ENCODE data around the gene OPN4. TPM values are rescaled to one million over a fixed set of nuclear protein-coding genes. Genes with fewer than 3 reads are reported as not detected.

OPN4 gene
- total RNA-seq, 4 donors from 2014 or later = 1.1 TPM; not detected in 3

GRCh38 chr10:86663576-86664339 lies 9.4 kb downstream of the OPN4 start:
- ATAC-seq (ENCODE audit: low FRiP score) (no peak), DNase-seq (ENCODE audit: low spot score) (no peak)
- TF ChIP-seq, protein P1, sequence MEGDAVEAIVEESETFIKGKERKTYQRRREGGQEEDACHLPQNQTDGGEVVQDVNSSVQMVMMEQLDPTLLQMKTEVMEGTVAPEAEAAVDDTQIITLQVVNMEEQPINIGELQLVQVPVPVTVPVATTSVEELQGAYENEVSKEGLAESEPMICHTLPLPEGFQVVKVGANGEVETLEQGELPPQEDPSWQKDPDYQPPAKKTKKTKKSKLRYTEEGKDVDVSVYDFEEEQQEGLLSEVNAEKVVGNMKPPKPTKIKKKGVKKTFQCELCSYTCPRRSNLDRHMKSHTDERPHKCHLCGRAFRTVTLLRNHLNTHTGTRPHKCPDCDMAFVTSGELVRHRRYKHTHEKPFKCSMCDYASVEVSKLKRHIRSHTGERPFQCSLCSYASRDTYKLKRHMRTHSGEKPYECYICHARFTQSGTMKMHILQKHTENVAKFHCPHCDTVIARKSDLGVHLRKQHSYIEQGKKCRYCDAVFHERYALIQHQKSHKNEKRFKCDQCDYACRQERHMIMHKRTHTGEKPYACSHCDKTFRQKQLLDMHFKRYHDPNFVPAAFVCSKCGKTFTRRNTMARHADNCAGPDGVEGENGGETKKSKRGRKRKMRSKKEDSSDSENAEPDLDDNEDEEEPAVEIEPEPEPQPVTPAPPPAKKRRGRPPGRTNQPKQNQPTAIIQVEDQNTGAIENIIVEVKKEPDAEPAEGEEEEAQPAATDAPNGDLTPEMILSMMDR (IDR thresholded peaks at IDR 0.05) = no peak

GRCh38 chr10:86664341-86665217 lies 10.2 kb downstream of the OPN4 start:
- no peak for DNase-seq (ENCODE audit: low spot score)
- ATAC-seq (ENCODE audit: low FRiP score) = no peak

DNA sequence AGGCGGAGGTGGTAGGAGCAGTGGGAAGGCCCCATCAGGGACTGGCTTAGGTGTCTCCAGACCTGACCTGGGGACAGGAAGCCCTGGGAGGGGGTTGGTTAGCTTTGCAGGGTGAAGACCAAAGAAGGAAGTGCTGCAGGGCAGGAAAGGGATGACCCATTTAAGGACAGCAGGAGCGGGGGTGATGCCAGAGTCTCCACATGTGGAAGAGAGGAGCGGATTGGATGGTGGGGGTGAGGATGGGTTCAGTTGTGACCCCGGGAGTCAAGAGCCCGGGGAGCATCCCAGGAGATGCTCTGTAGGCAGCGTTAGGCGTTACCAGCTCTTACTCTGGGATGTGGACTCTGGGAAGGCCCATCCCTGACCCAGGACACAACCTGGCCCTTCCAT lies 10.9 kb downstream of the OPN4 start:
- DNase-seq (ENCODE audit: low spot score) (no peak), ATAC-seq (ENCODE audit: low FRiP score) (no peak)
- TF ChIP-seq, protein P1 (IDR thresholded peaks at IDR 0.05) = no peak

More at GRCh38 chr10:86664341-86665217, 10.2 kb downstream of the OPN4 start:
- TF ChIP-seq, protein P1 (IDR thresholded peaks at IDR 0.05) = no peak

- ATAC-seq (ENCODE audit: low FRiP score) = no peak
- TF ChIP-seq, protein P1 (IDR thresholded peaks at IDR 0.05) = no peak
- DNase-seq (ENCODE audit: low spot score) = no peak
Measured at GRCh38 chr10:86665868-86666267, 11.5 kb downstream of the OPN4 start.

DNA sequence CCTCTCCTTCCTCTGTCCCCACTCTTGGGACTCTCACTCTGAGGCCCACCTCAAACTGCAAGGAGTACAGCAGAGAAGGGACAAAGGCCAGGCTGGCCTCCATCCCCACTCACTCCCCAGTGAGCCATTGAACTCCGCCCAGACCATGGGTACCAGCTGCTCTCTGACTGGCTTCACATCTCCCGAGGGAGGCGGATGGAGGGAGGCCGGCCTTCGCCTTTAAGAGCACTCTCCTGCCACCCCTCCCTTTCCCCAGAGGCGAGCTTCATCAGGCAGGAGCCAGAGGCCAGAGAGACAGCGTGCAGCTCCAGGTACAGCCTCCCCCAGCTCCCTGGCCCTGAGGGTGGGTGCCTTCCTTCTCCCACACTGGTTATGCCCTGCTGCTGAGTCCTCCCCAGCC lies 12.2 kb downstream of the OPN4 start:
- TF ChIP-seq, protein P1 (IDR thresholded peaks at IDR 0.05) = no peak
- ATAC-seq (ENCODE audit: low FRiP score) (no peak), DNase-seq (ENCODE audit: low spot score) (no peak)

DNA sequence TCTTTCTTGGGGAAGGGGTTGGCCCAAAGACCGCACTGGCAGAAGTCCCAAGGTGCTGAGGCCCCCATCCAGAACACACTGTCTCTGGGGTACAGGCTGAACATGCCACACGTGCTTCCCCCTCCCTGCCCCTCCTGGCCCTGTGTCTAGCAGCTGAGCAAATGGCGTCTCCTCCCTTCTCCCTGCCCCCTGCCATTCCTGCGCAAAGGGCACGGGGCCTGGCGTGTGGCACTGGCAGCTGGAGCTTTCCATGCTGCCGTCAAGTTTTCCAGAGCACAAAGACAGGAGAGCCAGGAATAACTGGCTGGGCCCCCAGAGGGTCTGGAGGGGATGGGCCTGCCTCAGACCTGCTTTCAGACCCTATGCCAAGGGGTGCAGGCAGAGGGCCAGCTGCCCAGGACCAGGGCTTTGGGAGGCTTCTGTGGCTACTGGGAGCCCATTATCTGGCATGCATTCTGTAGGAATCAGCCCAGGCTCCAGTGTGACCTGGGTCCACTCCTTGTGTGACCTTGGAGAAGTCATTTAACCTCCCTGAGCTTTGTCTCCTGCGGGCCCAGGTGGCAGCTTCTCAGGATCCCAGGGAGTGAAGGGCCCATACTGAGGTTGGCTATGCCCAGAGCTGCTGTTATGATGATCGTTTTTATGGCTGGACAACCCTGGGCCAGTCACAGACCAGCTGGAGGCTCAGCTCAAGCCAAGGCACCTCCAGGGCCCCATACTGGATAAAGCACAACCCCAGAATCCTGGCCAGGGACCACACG lies 13.3 kb downstream of the OPN4 start:
- ATAC-seq (ENCODE audit: low FRiP score) = no peak
- TF ChIP-seq, protein P1 (IDR thresholded peaks at IDR 0.05) = no peak
- no peak for DNase-seq (ENCODE audit: low spot score)

Data from omental fat pad (tissue), 4 donors.